GM19452 (cell line): ENCODE measurements around the gene AK4.
A peak's percentile ranks its signal among the peaks of the same experiment; 100 is the strongest.
"Not testable (repeated sequence)": the region's sequence is repeated elsewhere in the genome, so short reads cannot be mapped to it uniquely, and the experiment has no call there.

Experiments
- ATAC-seq: cut with Tn5 transposase; IDR thresholded peaks from one replicate; pipeline ENCODE4 v1.9.1; 2021; ENCODE audit not compliant: unreplicated experiment

AK4 gene

GRCh38 chr1:65148178-65148547 lies at the start of gene AK4:
AK4 (plus strand) TSS chr1:65148203; CDS start chr1:65148408, 205 bp downstream.
- ATAC-seq, result peak; percentile 10

- ATAC-seq, result no peak
These were observed 44.2 kb upstream of the AK4 start for GRCh38 chr1:65103807-65104206.

- no peak for ATAC-seq
These were observed 43.0 kb upstream of the AK4 start for GRCh38 chr1:65104854-65105534.

- no peak for ATAC-seq
These were observed 42.4 kb upstream of the AK4 start for GRCh38 chr1:65105596-65105995.

- no peak for ATAC-seq
These were observed 39.9 kb upstream of the AK4 start for GRCh38 chr1:65108025-65108642.

- no peak for ATAC-seq
These were observed 38.5 kb upstream of the AK4 start for GRCh38 chr1:65109487-65109886.

GRCh38 chr1:65112811-65113210 lies 35.2 kb upstream of the AK4 start:
- no peak for ATAC-seq

GRCh38 chr1:65113298-65113697 lies 34.7 kb upstream of the AK4 start:
- ATAC-seq, result no peak

- no peak for ATAC-seq
These were observed 33.7 kb upstream of the AK4 start for GRCh38 chr1:65114322-65114721.

GRCh38 chr1:65119951-65120350 lies 28.1 kb upstream of the AK4 start:
- no peak for ATAC-seq

- ATAC-seq, result not testable (repeated sequence)
These were observed 18.9 kb upstream of the AK4 start for GRCh38 chr1:65129104-65129503.

- ATAC-seq, result no peak
These were observed 9.5 kb upstream of the AK4 start for GRCh38 chr1:65138524-65138923.

- ATAC-seq, result not testable (repeated sequence)
These were observed 8.2 kb upstream of the AK4 start for GRCh38 chr1:65139793-65140192.

GRCh38 chr1:65141394-65141793 lies 6.6 kb upstream of the AK4 start:
- ATAC-seq, result no peak

GRCh38 chr1:65141918-65142317 lies 6.1 kb upstream of the AK4 start:
- no peak for ATAC-seq

- ATAC-seq, result not testable (repeated sequence)
These were observed 4.8 kb upstream of the AK4 start for GRCh38 chr1:65143112-65143658.

GRCh38 chr1:65146908-65147423 lies 1.0 kb upstream of the AK4 start:
- no peak for ATAC-seq

GRCh38 chr1:65147424-65148177 lies 402 bp upstream of the AK4 start:
- peak; percentile 53 for ATAC-seq

- peak; percentile 59 for ATAC-seq
These were observed 746 bp downstream of the AK4 start for GRCh38 chr1:65148548-65149350.

GRCh38 chr1:65149351-65150107 lies 1.5 kb downstream of the AK4 start:
- no peak for ATAC-seq
